H9 (cell line): ENCODE measurements around the gene FBXW4. TPM values are rescaled to one million over a fixed set of nuclear protein-coding genes. Genes with fewer than 3 reads are reported as not detected.

Experiments
- DNase-seq: peaks from one replicate; pipeline ENCODE4 v3.0.0-alpha.2; 2017
- H2AFZ ChIP-seq: one replicate; pipeline ENCODE4 v1.6.1; 2013; ENCODE audit warnings: mild to moderate bottlenecking, low read length, control low read depth, moderate library complexity
- H2AK5ac ChIP-seq: 2 replicates; pipeline ENCODE4 v1.6.1; 2013; ENCODE audit warnings: low read length, control low read depth, mixed read lengths; ENCODE audit not compliant: insufficient read length
- H2BK120ac ChIP-seq: one replicate; pipeline ENCODE4 v1.6.1; 2013; ENCODE audit warnings: low read depth, mild to moderate bottlenecking, low read length, control low read depth, inconsistent platforms; ENCODE audit not compliant: poor library complexity, severe bottlenecking
- H2BK12ac ChIP-seq: 2 replicates; pipeline ENCODE4 v1.6.1; 2013; ENCODE audit warnings: low read length, control low read depth, mixed read lengths, low read depth; ENCODE audit not compliant: insufficient read length
- H2BK15ac ChIP-seq: 2 replicates; pipeline ENCODE4 v1.6.1; 2013; ENCODE audit warnings: low read depth, low read length, control low read depth
- H2BK20ac ChIP-seq: one replicate; pipeline ENCODE4 v1.6.1; 2013; ENCODE audit warnings: low read depth, mild to moderate bottlenecking, low read length, control low read depth, inconsistent platforms; ENCODE audit not compliant: poor library complexity, severe bottlenecking
- H2BK5ac ChIP-seq: 2 replicates; pipeline ENCODE4 v1.6.1; 2013; ENCODE audit warnings: low read length, control low read depth, mixed read lengths; ENCODE audit not compliant: insufficient read length
- H3K14ac ChIP-seq: 2 replicates; pipeline ENCODE4 v1.6.1; 2013; ENCODE audit warnings: low read length, control low read depth; ENCODE audit not compliant: insufficient read depth
- H3K18ac ChIP-seq: 2 replicates; pipeline ENCODE4 v1.6.1; 2013; ENCODE audit warnings: low read depth, mild to moderate bottlenecking, mixed read lengths, low read length, control low read depth; ENCODE audit not compliant: insufficient read length
- H3K23ac ChIP-seq: 2 replicates; pipeline ENCODE4 v1.6.1; 2013; ENCODE audit warnings: low read length, control low read depth, mixed read lengths, low read depth; ENCODE audit not compliant: insufficient read length
- H3K23me2 ChIP-seq: 2 replicates; pipeline ENCODE4 v1.6.1; 2013; ENCODE audit warnings: low read depth, mild to moderate bottlenecking, mixed read lengths, low read length, control low read depth; ENCODE audit not compliant: insufficient read length, poor library complexity, severe bottlenecking
- H3K27ac ChIP-seq: 2 replicates; pipeline ENCODE4 v1.5.1; 2013; ENCODE audit warnings: low read length, control low read depth, mixed read lengths, low read depth; ENCODE audit not compliant: insufficient read length
- H3K27me3 ChIP-seq: 2 replicates; pipeline ENCODE4 v1.6.1; 2013; ENCODE audit warnings: low read length, control low read depth, inconsistent platforms; ENCODE audit not compliant: insufficient read depth
- H3K4ac ChIP-seq: 2 replicates; pipeline ENCODE4 v1.6.1; 2013; ENCODE audit warnings: low read depth, mild to moderate bottlenecking, control low read depth, inconsistent platforms, low read length, moderate library complexity
- H3K4me1 ChIP-seq: 2 replicates; pipeline ENCODE4 v1.6.1; 2013; ENCODE audit warnings: low read length, control low read depth, inconsistent platforms; ENCODE audit not compliant: insufficient read depth
- H3K4me2 ChIP-seq: 2 replicates; pipeline ENCODE4 v1.6.1; 2013; ENCODE audit warnings: low read length, control low read depth, mixed read lengths; ENCODE audit not compliant: insufficient read length, insufficient read depth
- H3K56ac ChIP-seq: 2 replicates; pipeline ENCODE4 v1.6.1; 2013; ENCODE audit warnings: low read depth, mild to moderate bottlenecking, mixed read lengths, low read length, control low read depth; ENCODE audit not compliant: insufficient read length
- H3K79me1 ChIP-seq: 2 replicates; pipeline ENCODE4 v1.6.1; 2013; ENCODE audit warnings: low read depth, mild to moderate bottlenecking, moderate library complexity, low read length, control low read depth, inconsistent platforms; ENCODE audit not compliant: insufficient read depth, poor library complexity, severe bottlenecking
- H3K79me2 ChIP-seq: 2 replicates; pipeline ENCODE4 v1.6.1; 2013; ENCODE audit warnings: low read length, control low read depth, inconsistent platforms; ENCODE audit not compliant: insufficient read depth
- H3K9ac ChIP-seq: 2 replicates; pipeline ENCODE4 v1.6.1; 2013; ENCODE audit warnings: low read length, control low read depth, mixed read lengths; ENCODE audit not compliant: insufficient read length; ENCODE audit errors: extremely low read depth
- H3K9me3 ChIP-seq: one replicate; pipeline ENCODE4 v1.6.1; 2013; ENCODE audit warnings: low read depth, low read length, inconsistent platforms; ENCODE audit not compliant: control insufficient read depth
- H3T11ph ChIP-seq: one replicate; pipeline ENCODE4 v1.6.1; 2013; ENCODE audit warnings: mild to moderate bottlenecking, low read length, control low read depth, inconsistent platforms
- H4K20me1 ChIP-seq: one replicate; pipeline ENCODE4 v1.6.1; 2013; ENCODE audit not compliant: control insufficient read depth, insufficient read length, insufficient read depth
- H4K5ac ChIP-seq: 2 replicates; pipeline ENCODE4 v1.6.1; 2013; ENCODE audit warnings: low read depth, mild to moderate bottlenecking, mixed read lengths, low read length, control low read depth; ENCODE audit not compliant: insufficient read length
- H4K8ac ChIP-seq: replicated peaks from 2 replicates; pipeline ENCODE4 v1.6.1; 2013; ENCODE audit warnings: low read length, control low read depth, mixed read lengths, low read depth; ENCODE audit not compliant: insufficient read length
- H4K91ac ChIP-seq: 2 replicates; pipeline ENCODE4 v1.6.1; 2013; ENCODE audit warnings: low read depth, mild to moderate bottlenecking, moderate library complexity, mixed read lengths, low read length, control low read depth; ENCODE audit not compliant: insufficient read length
- H3K27ac Mint-ChIP-seq, 3 experiments: 2 replicates in 2 of 3; 3 replicates in 1 of 3; pipeline ENCODE4 v1.8.0; 2020 to 2021; ENCODE audit warnings: mixed read lengths in 3 of 3, mild to moderate bottlenecking in 1 of 3, moderate library complexity in 1 of 3
- H3K27me3 Mint-ChIP-seq: 2 replicates; pipeline ENCODE4 v1.8.0; 2021; ENCODE audit warnings: low read depth, mild to moderate bottlenecking, moderate library complexity, mixed read lengths
- H3K36me3 Mint-ChIP-seq, 3 experiments: 2 replicates in 2 of 3; 3 replicates in 1 of 3; pipeline ENCODE4 v1.8.0; 2020 to 2021; ENCODE audit warnings: low read depth in 3 of 3, mixed read lengths in 3 of 3; ENCODE audit not compliant: insufficient read depth in 1 of 3
- H3K4me1 Mint-ChIP-seq, 2 experiments: 2 replicates each; pipeline ENCODE4 v1.8.0; 2020; ENCODE audit warnings: mixed read lengths in 2 of 2
- H3K4me3 Mint-ChIP-seq, 2 experiments: 2 replicates in 1 of 2; 3 replicates in 1 of 2; pipeline ENCODE4 v1.8.0; 2020 to 2021; ENCODE audit warnings: mild to moderate bottlenecking in 2 of 2, mixed read lengths in 2 of 2, moderate library complexity in 1 of 2
- H3K9me3 Mint-ChIP-seq, 2 experiments: 2 replicates in 1 of 2; 3 replicates in 1 of 2; pipeline ENCODE4 v1.8.0; 2020; ENCODE audit warnings: mild to moderate bottlenecking in 2 of 2, mixed read lengths in 2 of 2, moderate library complexity in 1 of 2
- WGBS: extraction: QIAGEN DNeasy Blood & Tissue Kit; methylation state at CpG from one replicate; pipeline ENCODE4 v1.1.7; 2013; ENCODE audit warnings: missing lambda C conversion rate, low lambda C conversion rate, mixed read lengths; ENCODE audit not compliant: insufficient read length; ENCODE audit errors: extremely low coverage; 5-methylcytosine and 5-hydroxymethylcytosine counted together
- microRNA-seq: library from miRNA; unstranded; fragments of <30 nt; microRNA quantifications from one replicate; pipeline ENCODE4, GENCODE V29; 2020; ENCODE audit warnings: borderline microRNAs expressed
- total RNA-seq: library from RNA; stranded (reverse); gene quantifications from 2 replicates; pipeline ENCODE4 v1.2.1, GENCODE V29; 2021
- TF ChIP-seq, protein P1 (sequence below): fragments of 200-600 bp; sonication (generic); conservative IDR thresholded peaks from 3 replicates; pipeline ENCODE4 v1.8.0; 2021; ENCODE audit warnings: antibody characterized with exemption, mild to moderate bottlenecking

Gene FBXW4
- total RNA-seq, 1 experiment from 2014 or later: 41.6 TPM

DNA sequence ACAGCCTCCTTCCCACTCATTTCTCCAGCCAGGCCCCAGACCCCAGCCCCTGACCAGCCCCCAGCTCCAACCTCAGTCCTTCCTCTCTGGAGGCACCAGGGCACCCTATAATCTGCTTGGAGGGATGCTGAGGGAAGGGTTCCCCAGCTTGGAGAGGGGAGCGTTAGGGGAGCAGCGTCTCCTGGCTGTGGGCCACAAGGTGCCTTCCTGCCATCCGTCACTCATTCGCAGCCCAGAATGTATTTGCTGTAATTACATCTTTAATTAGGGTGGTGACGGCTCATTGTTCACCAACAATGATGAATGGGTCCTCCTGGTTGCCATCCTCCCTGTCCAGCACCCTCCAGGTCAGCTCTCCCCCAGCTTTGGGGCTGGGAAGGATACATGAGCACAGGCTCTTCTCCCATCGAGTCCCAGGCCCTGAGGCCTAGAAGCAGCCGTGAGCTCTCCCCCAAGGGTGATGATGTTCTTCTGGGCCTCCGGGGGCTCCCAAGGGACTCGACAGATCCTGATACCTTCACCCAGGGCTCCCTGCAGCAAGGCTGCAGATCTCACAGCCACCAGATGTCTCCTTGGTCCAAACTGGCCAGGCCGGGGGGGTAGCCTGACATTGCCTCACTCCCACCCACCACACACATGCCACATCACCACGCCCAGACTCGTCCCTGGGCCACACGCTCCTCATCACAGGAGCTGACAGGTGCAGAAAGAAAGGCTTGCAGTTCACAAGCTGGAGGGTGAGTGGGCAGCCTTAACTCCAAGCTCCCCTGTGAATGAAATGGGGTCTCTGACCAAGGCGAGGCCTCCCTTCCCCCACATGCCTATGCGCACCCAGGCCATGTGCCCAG is 133.7 kb downstream of the FBXW4 start:
- TF ChIP-seq, protein P1, sequence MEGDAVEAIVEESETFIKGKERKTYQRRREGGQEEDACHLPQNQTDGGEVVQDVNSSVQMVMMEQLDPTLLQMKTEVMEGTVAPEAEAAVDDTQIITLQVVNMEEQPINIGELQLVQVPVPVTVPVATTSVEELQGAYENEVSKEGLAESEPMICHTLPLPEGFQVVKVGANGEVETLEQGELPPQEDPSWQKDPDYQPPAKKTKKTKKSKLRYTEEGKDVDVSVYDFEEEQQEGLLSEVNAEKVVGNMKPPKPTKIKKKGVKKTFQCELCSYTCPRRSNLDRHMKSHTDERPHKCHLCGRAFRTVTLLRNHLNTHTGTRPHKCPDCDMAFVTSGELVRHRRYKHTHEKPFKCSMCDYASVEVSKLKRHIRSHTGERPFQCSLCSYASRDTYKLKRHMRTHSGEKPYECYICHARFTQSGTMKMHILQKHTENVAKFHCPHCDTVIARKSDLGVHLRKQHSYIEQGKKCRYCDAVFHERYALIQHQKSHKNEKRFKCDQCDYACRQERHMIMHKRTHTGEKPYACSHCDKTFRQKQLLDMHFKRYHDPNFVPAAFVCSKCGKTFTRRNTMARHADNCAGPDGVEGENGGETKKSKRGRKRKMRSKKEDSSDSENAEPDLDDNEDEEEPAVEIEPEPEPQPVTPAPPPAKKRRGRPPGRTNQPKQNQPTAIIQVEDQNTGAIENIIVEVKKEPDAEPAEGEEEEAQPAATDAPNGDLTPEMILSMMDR: no peak
- Mint-ChIP-seq H3K36me3 (no peaks in the 10 kb centered on the region), H3K27me3 (peaks cover 36% of the 10 kb centered on the region), H3K9me3 (no peaks in the 10 kb centered on the region; a peak in 1 of 5 replicates), H3K4me3 (no peak overlapping the region), H3K4me1 (peaks cover 5 to 14% of the 10 kb centered on the region in 2 experiments), H3K27ac (0 out of 7 replicates have a peak overlapping the region, but pooled peaks of 1 of the 3 experiments have one; percentile 44)
- H3K27me3 ChIP-seq: no peaks in the 10 kb centered on the region; the same call in 1 of the 2 replicates
- no peaks in the 10 kb centered on the region for H4K20me1 ChIP-seq
- no peaks in the 10 kb centered on the region for H3K4me1 ChIP-seq
- H2BK5ac ChIP-seq: no peak overlapping the region
- H3T11ph ChIP-seq: no peak overlapping the region
- H2BK12ac ChIP-seq: no peak overlapping the region
- no peak overlapping the region for H3K18ac ChIP-seq
- H3K23ac ChIP-seq: no peak overlapping the region
- H3K4ac ChIP-seq: no peak overlapping the region
- no peak overlapping the region for H2BK15ac ChIP-seq
- H2BK120ac ChIP-seq: no peak overlapping the region
- H3K9ac ChIP-seq: no peak overlapping the region
- H3K56ac ChIP-seq: no peak overlapping the region
- no peak overlapping the region for H4K5ac ChIP-seq
- peak; percentile 21 for DNase-seq
- H4K8ac ChIP-seq: no peak overlapping the region
- no peak overlapping the region for H3K27ac ChIP-seq
- WGBS: no CpG with 5 or more reads among the region's 15 CpGs
- H3K79me2 ChIP-seq: no peaks in the 10 kb centered on the region
- no peak overlapping the region for H2AFZ ChIP-seq
- H3K14ac ChIP-seq: no peak overlapping the region; the same call in 1 of the 2 replicates
- H4K91ac ChIP-seq: no peak overlapping the region
- no peak overlapping the region for H2AK5ac ChIP-seq
- H3K79me1 ChIP-seq: no peaks in the 10 kb centered on the region
- H2BK20ac ChIP-seq: no peak overlapping the region
- no peaks in the 10 kb centered on the region for H3K9me3 ChIP-seq
- no peak overlapping the region for H3K4me2 ChIP-seq
- H3K23me2 ChIP-seq: no peaks in the 10 kb centered on the region

Small RNA genes lying within 50 kb of the gene (microRNA-seq; reads per million reads assigned to microRNA genes)
- gene MIR3158-1: not detected
- not detected for gene MIR3158-2

Other genes starting within 250 kb of the FBXW4 start
- 30.4 and 30.8 TPM in 2 replicates for gene POLL, start 106.9 kb downstream of the FBXW4 start, total RNA-seq
- 20.7 and 21.8 TPM in 2 replicates for gene DPCD, start 106.8 kb downstream of the FBXW4 start, total RNA-seq
- 14.3 and 20.2 TPM in 2 replicates for gene FGF8, start 80.9 kb upstream of the FBXW4 start, total RNA-seq
- gene NPM3, start 88.3 kb upstream of the FBXW4 start, total RNA-seq: 133 and 139 TPM in 2 replicates
- 120 and 125 TPM in 2 replicates for gene OGA, start 123.3 kb upstream of the FBXW4 start, total RNA-seq
- gene KCNIP2, start 148.6 kb upstream of the FBXW4 start, total RNA-seq: 2.6 and 3.0 TPM in 2 replicates